GM13976 (cell line): ENCODE measurements around the gene GPC6.

Source experiments
- DNase-seq: peaks from one replicate; pipeline ENCODE4 v3.0.0; 2012; ENCODE audit warnings: low spot score
- CTCF ChIP-seq: IDR thresholded peaks from 2 replicates; pipeline ENCODE4 v1.5.1; 2012; ENCODE audit warnings: borderline replicate concordance, mild to moderate bottlenecking; ENCODE audit not compliant: insufficient read depth; ENCODE audit errors: extremely low read depth, missing control alignments, control extremely low read depth
- in situ Hi-C: fragments of 300-500 bp; cut with MboI; formaldehyde crosslinking; loops from one replicate; pipeline ENCODE4 v1.12.0; 2022; ENCODE audit warnings: low sequenced_read_pairs, mixed read lengths, inconsistent platforms; ENCODE audit not compliant: unreplicated experiment

GPC6 gene

DNA sequence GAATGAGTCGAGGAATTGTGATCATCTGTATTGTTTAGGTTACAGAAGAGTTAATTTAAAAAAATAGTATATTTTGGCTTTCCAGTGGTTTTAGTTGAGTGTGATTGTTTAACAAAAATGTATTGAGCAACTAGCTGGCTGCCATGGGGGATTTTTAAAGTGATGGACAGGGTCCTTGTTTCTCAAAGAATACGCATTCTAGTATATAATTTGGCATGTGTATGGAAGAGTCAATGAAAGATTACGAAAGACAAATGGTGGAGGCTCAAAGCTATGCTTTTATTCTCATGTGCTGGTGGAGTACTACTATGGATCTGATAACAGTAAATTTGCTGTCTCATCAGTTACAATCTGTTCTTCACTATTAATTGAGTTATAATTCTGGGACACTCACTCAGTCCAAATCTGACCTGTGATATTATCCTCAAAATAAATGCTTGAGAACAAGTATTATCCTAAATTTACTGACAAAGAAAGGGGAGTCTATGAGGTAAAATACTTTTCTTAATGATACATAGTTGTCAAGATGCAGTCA is 240.0 kb downstream of the GPC6 start:
- DNase-seq, result no peak
- no peak for TF ChIP-seq CTCF
- in situ Hi-C loops, result no loop called here

GRCh38 chr13:93467175-93467574 is 240.6 kb downstream of the GPC6 start:
- in situ Hi-C loops, result no loop called here
- no peak for TF ChIP-seq CTCF
- no peak for DNase-seq

DNA sequence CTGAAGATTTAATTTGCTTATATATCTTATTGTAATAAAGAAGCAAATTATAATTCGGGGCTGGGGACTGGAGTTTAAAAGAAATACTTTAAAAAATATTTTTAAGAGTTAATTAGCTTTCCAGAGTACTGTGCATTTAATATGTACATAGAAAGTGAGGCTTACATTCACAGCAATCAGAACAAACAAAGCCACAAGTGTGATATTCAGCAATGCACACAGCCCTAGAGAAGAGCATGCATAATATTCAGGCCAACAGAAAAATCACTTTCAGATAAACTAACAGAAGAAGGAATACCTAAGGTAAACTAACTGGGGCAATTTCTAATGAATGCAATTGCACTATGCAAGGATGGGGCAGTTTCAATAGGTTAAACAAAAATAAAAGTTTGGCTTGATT is 241.8 kb downstream of the GPC6 start:
- DNase-seq, result no peak
- TF ChIP-seq CTCF, result no peak
- in situ Hi-C loops, result no loop called here

DNA sequence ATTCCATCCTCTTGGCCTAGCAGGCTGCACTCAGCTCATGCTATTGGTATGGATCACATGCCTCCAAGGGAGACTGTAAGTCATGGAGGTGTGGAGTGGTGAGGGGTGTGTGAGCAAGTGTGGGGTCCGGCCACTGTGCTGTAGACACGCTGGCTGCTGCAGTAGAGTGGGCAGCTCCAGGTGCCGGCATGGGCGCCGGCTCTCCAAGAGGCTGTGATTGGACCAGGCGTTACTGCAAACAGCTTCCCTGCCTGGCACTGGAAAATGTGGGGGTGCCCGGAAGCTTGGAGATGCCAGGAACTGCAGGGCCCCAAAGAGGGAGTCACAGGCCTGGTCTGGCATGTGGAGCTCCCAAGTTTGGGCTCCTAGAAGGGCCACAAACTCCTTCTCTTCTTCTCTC is 245.7 kb downstream of the GPC6 start:
- DNase-seq, result no peak
- in situ Hi-C loops, result no loop called here
- no peak for TF ChIP-seq CTCF

DNA sequence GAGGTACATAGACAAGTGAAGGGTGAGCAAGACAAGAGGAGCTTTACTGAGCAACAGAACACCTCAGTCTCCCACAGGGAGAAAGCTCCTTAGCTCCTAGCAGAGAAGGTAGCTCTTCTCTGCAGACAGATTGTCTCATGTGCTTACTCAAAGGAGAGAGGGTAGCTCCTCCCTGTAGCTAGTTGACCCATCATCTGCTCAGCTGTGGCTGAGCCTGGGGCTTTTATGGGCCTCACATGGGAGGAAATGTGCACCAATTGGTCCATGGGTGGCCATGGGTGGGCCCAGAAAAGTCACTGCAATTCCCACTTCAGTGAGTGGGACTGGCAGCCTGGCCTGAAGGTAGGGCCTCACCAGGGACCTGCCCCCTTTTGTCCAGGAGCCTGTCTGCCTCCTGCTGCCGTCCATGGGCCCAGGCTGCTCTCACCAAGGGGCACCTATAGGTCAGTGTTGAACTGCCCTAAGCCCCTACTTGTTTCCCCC is 246.2 kb downstream of the GPC6 start:
- TF ChIP-seq CTCF, result no peak
- no peak for DNase-seq
- in situ Hi-C loops, result no loop called here

DNA sequence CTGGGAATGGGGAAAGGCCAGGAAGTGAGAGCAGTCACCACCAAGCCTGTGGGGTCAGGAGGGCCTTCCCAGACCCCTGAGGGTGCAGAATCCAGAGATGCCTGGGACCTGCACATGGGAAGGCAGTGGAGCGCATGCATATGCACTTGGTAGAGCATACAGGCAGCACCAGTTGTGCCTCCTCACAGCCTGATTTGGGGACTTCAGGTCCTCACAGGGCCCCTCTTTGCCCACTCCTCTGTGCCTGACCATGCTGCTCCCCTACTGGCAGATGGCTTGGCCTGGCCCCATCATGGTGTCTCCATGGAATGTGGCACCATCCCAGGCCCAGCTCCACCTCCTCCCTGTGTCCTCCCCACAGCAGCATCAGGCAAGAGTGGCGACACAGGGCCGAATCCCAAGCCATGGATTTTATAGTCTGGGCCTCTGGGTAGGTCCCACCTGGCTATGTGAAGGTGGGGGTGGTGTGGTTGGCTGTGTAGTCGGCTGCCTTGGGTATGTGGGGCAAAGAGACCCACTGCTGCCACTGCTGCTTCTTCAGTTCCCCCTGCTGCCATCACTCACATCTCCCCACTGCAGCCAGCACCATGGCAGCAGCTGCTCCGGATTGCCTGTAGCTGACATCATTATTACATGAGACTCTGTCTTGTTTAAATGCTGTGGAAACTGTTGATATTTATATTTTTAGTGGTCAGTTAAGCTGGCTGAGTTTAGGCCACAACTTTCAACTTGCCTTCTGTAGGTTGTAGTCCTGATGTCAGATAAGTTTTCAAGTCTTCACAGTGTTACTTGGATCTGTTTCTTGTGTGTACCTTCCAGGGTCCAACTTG is 247.0 kb downstream of the GPC6 start:
- in situ Hi-C loops, result no loop called here
- no peak for DNase-seq
- no peak for TF ChIP-seq CTCF
